ENCODE measurements around the gene SV2C.

GRCh38 chr5:76337953-76338451, 254.8 kb downstream of the SV2C start:
- TF ChIP-seq ZFX (CRISPR knock-in tag; IDR thresholded peaks at IDR 0.05; ENCODE audit: low read depth) = no peak
- no peak for TF ChIP-seq IRF2 (CRISPR knock-in tag; IDR thresholded peaks at IDR 0.05)
- TF ChIP-seq THAP7 (CRISPR knock-in tag; IDR thresholded peaks at IDR 0.05) = no peak
- no peak for TF ChIP-seq ATF3 (CRISPR knock-in tag; IDR thresholded peaks at IDR 0.05)
- TF ChIP-seq POLR2AphosphoS2 (IDR thresholded peaks at IDR 0.05; ENCODE audit: low read depth, low read length) = no peak
- TF ChIP-seq ZNF629 (CRISPR knock-in tag; conservative IDR thresholded peaks at IDR 0.05) = no peak
- TF ChIP-seq ZFP36L1 (CRISPR knock-in tag; IDR thresholded peaks at IDR 0.05) = no peak
- TF ChIP-seq ZFY (CRISPR knock-in tag; IDR thresholded peaks at IDR 0.05) = no peak
